ENCODE results near the gene HUNK.
"Not testable (repeated sequence)": the region's sequence is repeated elsewhere in the genome, so short reads cannot be mapped to it uniquely, and the experiment has no call there.

Gene HUNK

GRCh38 chr21:31993826-31994825 is 121.3 kb downstream of the HUNK start:
- DNase-seq = no peak

DNA sequence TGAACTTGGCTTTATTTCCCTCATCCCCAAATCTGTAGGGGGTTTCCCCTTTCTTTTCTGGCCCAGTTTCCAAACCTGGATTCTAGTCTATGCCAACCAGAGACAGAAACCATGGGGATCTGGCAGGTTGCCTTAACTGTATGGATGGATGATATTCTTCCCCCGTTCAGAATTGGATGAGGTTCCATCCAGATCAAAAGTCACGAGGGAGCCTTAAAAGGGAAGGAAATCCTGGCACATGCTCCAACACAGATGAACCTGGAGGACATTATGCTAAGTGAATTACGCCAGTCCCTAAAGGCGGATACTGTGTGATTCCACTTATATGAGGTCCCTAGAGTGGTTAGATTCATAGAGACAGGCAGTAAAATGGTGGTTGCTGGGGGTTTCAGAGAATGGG is 124.4 kb downstream of the HUNK start:
- DNase-seq = no peak

DNA sequence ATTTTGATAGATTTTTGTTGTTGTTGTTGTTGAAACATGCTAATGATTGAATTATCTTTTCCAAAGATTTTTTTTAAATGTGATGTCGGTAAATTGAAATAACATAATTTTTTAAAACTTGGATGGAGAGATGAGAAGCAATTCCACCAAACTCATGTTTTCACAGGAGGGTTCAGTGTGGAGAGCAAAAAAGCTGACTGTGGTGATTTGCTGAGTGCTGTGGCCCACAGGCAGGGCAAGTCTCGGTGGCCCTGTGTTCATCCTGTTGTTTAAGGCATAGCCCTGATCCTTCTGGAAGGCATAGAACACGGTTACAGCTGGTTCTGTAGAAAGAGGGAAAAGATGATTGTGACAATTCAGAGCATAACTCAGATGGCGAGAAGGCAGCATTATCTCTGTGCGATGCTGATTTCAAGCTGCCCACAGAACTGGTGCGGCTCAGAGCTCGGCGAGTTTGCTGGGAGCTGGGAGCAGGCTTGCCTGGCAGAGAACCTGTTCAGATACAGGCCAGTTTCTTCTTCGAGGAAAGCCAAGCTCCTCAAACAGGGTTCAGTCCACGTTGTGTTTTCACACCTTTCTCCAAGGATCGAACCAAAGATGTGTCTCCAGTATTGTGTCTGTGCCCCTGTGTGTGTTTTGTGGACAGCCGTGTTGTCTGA is 127.1 kb downstream of the HUNK start:
- no peak for DNase-seq

DNA sequence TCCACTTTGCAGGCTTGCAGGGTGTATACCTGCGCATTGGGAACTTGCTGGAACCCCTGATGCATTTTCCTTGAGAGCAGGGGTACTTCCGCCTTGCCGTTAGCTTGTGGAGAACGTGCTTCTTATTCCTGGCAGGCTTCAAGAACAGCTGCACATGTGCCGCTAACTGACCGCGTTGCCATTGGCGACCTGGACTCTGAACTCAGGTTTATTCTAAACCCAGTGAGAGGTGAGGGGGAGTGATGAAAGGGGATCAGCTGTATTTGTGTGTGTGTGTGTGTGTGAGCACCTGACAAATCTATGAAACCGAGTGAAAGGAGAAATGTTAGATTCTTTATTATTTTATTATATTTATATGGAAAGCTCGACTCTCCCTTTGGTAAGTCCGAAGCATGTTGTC is 128.6 kb downstream of the HUNK start:
- no peak for DNase-seq

- DNase-seq = no peak
Observed at GRCh38 chr21:32003411-32003810, 130.6 kb downstream of the HUNK start.

- no peak for DNase-seq
Observed at GRCh38 chr21:32004291-32004690, 131.5 kb downstream of the HUNK start.

GRCh38 chr21:32007456-32007855 is 134.6 kb downstream of the HUNK start:
- DNase-seq = peak in 1 of 56 donors; percentile 18

DNA sequence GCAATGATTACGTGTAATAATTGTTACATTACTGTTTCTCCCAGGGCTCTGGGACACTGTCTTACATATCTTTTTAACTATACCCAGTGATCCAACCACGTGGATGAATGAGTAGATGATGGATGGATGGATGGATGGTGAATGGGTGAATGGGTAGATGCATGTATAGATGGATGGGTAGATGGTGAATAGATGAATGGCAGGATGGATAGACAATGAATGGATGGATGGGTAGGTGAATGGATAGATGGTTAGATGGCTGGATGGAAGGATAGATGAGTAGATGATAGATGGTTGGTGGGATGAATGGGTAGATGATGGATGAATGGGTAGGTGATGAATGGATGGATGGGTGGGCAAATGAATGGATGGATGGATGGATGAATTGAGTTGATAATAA is 135.9 kb downstream of the HUNK start:
- no peak for DNase-seq

- DNase-seq = no peak
Observed at GRCh38 chr21:32009263-32009662, 136.4 kb downstream of the HUNK start.

DNA sequence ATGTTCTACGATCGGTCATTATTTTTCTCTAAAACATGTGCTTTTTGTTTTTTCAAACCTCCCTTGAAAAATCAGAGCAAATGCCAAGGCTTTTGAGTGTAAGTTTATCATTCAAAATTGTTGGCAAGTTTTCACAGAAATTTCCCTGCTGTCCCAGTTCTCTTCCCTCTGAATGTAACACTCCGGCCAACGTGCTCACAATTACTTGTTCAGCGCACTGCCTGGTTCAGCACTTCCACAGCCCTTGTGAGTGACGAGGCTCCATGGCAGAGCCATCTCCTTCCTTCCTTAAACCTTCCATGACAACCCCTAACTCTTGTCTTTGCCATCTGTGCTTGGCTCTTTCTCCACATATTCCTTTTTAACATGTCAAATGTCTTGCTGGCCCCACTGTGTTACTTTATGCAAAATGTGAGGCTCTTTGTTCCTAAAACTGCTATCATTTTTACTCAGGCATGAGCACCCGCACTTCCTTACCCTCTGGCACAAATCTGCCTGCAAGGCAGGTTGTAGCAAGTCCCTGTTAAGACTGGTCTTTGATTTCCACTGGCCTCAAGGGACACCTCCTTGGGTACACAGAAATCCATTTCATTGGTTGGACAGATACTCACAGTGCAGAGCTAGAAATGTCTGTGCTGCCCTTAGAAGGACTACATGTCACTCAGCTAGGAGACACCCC is 142.8 kb downstream of the HUNK start:
- no peak for DNase-seq

DNA sequence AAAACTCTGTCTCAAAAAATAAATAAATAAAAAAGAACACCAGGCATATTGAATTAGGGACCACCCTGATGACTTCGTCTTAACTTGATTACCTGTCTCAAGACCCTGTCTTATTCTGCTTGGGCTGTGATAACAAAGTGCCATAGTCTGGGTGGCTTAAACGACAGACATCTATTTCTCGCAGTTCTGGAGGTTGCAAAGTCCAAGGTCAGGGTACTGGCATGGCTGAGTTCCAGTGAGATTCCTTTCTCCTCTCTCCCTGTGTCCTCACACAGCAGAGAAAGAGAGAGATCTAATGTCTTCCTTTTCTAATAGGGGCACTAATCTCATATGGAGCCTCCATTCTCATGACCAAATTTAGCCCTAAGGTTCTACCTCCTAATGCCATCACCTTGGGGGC is 145.6 kb downstream of the HUNK start:
- no peak for DNase-seq

DNA sequence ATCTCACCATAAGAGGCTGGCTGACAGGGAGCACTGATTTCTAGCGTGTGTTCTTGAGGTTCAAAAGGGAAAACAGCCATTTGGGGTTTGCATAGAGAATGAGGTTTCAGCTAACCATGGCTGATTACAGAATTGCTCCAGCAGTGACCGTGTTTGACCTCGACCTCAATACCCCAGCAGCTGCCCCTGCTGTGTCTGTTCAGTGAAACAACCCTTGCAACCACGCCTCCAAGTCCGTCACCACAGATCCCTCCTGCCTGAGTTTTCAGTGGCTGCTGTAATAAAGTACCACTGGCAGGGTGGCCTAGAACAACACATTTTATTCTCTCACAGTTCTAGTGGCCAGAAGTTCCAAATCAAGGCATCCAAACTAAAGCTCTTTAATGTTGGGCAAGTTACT is 147.7 kb downstream of the HUNK start:
- DNase-seq = no peak

DNA sequence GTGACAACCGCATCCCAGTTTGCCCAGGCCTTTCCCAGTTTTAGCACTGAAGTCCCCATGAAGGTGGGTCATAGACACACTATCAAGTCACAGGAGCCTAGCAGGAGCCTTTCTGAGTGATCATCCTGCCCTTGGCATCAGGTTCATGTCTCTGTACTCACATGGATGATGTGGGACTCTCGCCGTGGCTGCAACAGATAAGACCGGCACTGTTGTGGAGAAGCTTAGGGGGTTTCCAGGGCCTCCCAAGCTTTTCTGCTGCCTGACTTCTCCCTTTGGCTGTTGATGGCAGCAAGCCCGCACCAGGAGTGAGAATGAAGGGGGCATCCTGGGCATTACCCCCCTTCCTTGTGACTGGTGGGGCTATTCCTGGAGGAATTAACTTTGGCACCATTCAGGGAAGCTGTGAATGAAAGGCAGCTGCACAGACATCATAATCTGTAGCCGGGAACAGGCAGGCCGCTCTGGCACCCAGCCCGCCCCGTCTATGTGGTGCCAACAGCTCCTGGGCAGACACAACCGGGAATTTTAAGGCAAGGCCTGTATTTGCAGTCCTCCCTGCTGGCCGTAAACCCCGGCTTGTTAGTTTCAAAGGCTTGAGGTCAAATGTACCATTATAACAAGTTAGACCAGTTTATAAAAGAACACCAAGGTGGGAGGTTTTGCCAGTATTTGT is 148.6 kb downstream of the HUNK start:
- peak in 46 of 56 donors; percentile 3 to 76 (median 34) for DNase-seq

DNA sequence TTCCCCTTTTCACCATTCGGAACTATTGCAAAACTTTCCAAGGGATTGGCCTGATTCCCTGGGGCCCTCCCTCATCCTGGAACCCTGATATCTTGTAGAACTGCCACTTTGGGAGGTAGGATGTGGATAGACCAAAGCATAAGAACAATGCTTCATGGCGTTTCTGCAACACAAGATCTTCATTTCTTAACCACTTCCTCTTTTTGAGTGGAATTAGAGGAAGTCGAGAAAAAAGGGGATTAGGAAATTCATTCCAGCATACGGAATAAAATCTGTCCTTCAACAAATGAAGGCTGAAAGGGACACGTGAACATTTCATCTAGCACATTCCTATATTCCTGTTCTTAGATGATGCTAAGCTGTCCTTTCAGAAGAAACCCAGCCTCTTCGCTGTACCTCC is 149.3 kb downstream of the HUNK start:
- no peak for DNase-seq

DNA sequence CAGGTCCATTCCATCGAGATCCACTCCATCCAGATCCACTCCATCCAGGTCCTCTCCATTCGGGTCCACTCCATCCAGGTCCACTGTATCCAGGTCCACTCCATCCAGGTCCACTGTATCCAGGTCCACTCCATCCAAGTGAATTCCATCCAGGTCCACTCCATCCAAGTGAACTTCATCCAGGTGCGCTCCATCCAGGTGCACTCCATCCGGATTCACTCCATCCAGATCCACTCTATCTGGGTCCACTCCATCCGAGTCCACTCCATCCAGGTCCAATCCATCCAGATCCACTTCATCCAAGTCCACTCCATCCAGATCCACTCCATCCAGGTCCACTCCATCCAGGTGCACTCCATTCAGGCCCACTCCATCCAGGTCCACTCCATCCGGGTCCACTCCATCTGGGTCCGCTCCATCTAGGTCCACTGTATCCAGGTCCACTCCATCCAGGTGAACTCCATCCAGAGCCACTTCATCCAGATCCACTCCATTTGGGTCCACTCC is 157.4 kb downstream of the HUNK start:
- no peak for DNase-seq

DNA sequence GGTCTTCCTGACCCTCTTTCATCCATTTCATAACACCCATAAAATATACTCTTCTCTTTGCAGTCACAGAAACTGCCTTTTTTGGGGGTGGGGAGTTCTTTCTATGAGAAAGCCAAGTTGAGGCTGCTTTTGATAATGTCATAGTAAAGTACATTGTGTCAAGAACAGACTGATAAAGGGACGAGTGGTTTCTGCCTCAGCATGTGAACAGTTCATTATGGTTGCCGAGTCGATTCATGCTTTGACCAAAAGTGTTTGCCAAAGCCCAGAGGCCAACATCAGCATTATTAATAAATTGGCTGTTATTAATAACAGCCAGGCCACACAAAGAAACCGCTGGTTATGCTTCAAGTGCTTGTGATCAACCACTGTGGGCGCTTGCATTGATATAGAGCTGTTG is 162.0 kb downstream of the HUNK start:
- no peak for DNase-seq

DNA sequence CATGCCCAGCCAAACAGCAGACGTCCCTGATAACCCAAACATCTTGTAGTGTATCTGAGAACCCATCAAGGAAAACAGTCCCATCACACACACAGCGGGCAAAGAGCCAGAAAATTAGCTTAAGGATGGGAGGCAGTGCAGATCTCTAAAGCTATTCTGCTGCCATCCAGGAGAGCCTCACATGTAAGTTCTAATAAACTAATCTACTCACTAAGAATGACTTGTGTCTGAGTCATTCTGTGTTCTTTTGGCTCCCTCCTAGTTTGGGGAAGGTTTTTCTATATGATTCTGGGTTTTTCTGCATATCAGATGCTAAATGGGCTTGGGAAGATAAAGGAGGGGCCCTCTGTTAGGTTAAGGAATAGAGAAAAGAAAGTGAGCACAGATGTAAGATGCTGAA is 162.8 kb downstream of the HUNK start:
- DNase-seq = no peak

DNA sequence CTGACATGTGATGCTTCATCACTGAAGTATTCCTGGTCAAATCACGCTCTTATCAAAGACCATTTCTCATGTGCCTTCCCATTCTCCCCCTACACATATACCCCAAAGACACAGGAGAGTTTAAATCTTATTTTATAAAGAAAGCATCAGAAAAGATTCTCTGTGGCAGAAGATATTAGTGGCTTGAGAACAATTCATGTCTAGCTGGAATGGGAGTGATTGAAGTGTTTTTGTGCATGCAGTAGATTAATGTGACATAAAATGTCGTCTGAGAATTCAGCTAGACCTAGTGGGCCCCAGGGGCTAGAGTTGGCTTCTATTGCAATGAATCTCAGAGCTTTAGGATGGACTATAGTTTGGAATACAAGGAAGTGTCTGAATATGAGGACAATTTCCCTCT is 163.9 kb downstream of the HUNK start:
- DNase-seq = no peak

GRCh38 chr21:32038751-32039150 is 165.9 kb downstream of the HUNK start:
- DNase-seq = not testable (repeated sequence)

DNA sequence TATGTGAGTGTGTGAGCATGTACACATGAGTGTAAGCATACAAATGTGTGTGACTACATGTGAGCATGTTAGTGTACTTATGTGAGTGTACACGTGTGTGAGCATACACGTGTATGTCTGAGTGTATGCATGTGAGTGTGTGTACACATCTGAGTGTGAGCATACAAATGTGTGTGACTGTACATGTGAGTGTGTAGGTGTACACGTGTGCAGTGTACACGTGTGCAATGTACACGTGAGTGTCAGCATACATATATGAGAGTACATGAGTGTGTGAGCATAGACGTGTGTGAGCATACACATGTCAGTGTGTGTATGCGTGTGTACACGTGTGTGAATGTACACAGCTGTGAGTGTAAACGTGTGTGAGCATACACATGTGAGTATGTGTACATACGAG is 170.6 kb downstream of the HUNK start:
- no peak for DNase-seq
